K562 (cell line): ENCODE data around the gene TOR1A. TPM values are rescaled to one million over a fixed set of nuclear protein-coding genes. Genes with fewer than 3 reads are reported as not detected.
A peak's percentile ranks its signal among the peaks of the same experiment; 100 is the strongest.

Experiments
- EP300 ChIP-seq: IDR thresholded peaks from 2 replicates; pipeline ENCODE4 v1.6.1; 2012; ENCODE audit warnings: low read length, improper control_type of control experiment
- HDGF ChIP-seq: fragments of 450-650 bp; IDR thresholded peaks from 2 replicates; pipeline ENCODE4 v1.6.1; 2016
- JUNB ChIP-seq: fragments of 450-650 bp; formaldehyde crosslinking; conservative IDR thresholded peaks from 2 replicates; pipeline ENCODE4 v1.4.0; 2020; ENCODE audit warnings: mild to moderate bottlenecking
- KLF6 ChIP-seq: fragments of 250-450 bp; sonication (Bioruptor Pico); IDR thresholded peaks from 2 replicates; pipeline ENCODE4 v1.4.0; 2020; ENCODE audit warnings: mild to moderate bottlenecking, moderate library complexity, borderline replicate concordance
- MAFF ChIP-seq: IDR thresholded peaks from 2 replicates; pipeline ENCODE4 v1.6.1; 2012; ENCODE audit warnings: low read length, improper control_type of control experiment
- NR2C2 ChIP-seq, 2 experiments: fragments of 200-800 bp in 1 of 2; sonication (Bioruptor generic) in 1 of 2; sonication (generic) in 1 of 2; formaldehyde crosslinking in 1 of 2; IDR thresholded peaks; 2 replicates each; pipeline versions ENCODE4 v1.6.1 to v1.8.0; 2016 to 2022; ENCODE audit warnings: mild to moderate bottlenecking in 1 of 2, missing compliant biosample characterization in 1 of 2, missing genetic modification characterization in 1 of 2, missing genetic modification reagents in 1 of 2
- PREB ChIP-seq: sonication (generic); formaldehyde crosslinking; IDR thresholded peaks from 2 replicates; pipeline ENCODE4 v1.8.1; 2023; ENCODE audit warnings: mild to moderate bottlenecking, missing genetic modification reagents
- RAD51 ChIP-seq: fragments of 450-650 bp; IDR thresholded peaks from 2 replicates; pipeline ENCODE4 v1.7.1; 2016; ENCODE audit warnings: low read depth, mild to moderate bottlenecking, borderline replicate concordance
- RBBP5 ChIP-seq: fragments of 200-600 bp; sonication (generic); IDR thresholded peaks from 2 replicates; pipeline ENCODE4 v1.6.1; 2012; ENCODE audit warnings: borderline replicate concordance, mild to moderate bottlenecking, low read length, control low read depth, inconsistent platforms; ENCODE audit not compliant: insufficient read depth, poor library complexity, severe bottlenecking
- ZBTB7A ChIP-seq: IDR thresholded peaks from 2 replicates; pipeline ENCODE4 v1.6.1; 2011; ENCODE audit warnings: low read depth, mild to moderate bottlenecking, low read length, moderate library complexity, borderline replicate concordance; ENCODE audit not compliant: control insufficient read depth
- ZEB2 ChIP-seq: fragments of 450-650 bp; IDR thresholded peaks from 2 replicates; pipeline ENCODE4 v1.6.1; 2016
- polyA plus RNA-seq, 8 experiments: library from polyadenylated mRNA; depleted of rRNA in 4 of 8; stranded (reverse) in 5 of 8; unstranded in 3 of 8; fragments of >200 nt; fragmentation: Nextera tagmentation in 2 of 8; fragmentation: Illumina TruSeq in 1 of 8; extraction: Ambion mirVana in 2 of 8; extraction: Trizol in 1 of 8; gene quantifications; 2 replicates each; pipeline versions ENCODE4 v1.2.1 to v1.2.3, GENCODE V29; 2011 to 2014; ENCODE audit warnings: inconsistent platforms in 1 of 8, missing spikeins in 1 of 8
- total RNA-seq, 7 experiments: library from RNA; depleted of rRNA in 6 of 7; stranded (reverse); fragments of >200 nt in 6 of 7; fragmentation: Illumina TruSeq in 2 of 7; extraction: Trizol in 2 of 7; gene quantifications; 2 replicates each; pipeline versions ENCODE4 v1.2.1 to v1.2.3, GENCODE V29; 2011 to 2021; ENCODE audit warnings: low replicate concordance in 1 of 7
- TF ChIP-seq, protein P1 (sequence below): sonication (generic); formaldehyde crosslinking; IDR thresholded peaks from 2 replicates; pipeline ENCODE4 v1.8.0; 2023; ENCODE audit warnings: missing genetic modification reagents, mild to moderate bottlenecking, borderline replicate concordance
- TF ChIP-seq, protein P2 (sequence below): sonication (generic); formaldehyde crosslinking; IDR thresholded peaks from 2 replicates; pipeline ENCODE4 v1.8.0; 2022; ENCODE audit warnings: missing genetic modification reagents, mild to moderate bottlenecking, moderate library complexity, borderline replicate concordance
- TF ChIP-seq, protein P3 (sequence below), 2 experiments: fragments of 150-350 bp in 1 of 2; IDR thresholded peaks; 2 replicates each; pipeline ENCODE4 v1.6.1; 2012 to 2016; ENCODE audit warnings: low read depth in 2 of 2, low read length in 2 of 2, mild to moderate bottlenecking in 1 of 2, moderate library complexity in 1 of 2

Gene TOR1A
- total and polyA plus RNA-seq, 9 of the 15 experiments (the other 6 are each of a cell fraction or from before 2014, with no cell fraction given): 4.5 to 85.8 (median 51.3) TPM

GRCh38 chr9:129776938-129777768, 46.8 kb downstream of the TOR1A start (continued):
- TF ChIP-seq RBBP5: peak; percentile 74
- peak; percentile 61; the same call in 1 of the 2 replicates for TF ChIP-seq HDGF
- peak; percentile 97 for TF ChIP-seq JUNB (CRISPR knock-in tag)
- TF ChIP-seq, protein P1, sequence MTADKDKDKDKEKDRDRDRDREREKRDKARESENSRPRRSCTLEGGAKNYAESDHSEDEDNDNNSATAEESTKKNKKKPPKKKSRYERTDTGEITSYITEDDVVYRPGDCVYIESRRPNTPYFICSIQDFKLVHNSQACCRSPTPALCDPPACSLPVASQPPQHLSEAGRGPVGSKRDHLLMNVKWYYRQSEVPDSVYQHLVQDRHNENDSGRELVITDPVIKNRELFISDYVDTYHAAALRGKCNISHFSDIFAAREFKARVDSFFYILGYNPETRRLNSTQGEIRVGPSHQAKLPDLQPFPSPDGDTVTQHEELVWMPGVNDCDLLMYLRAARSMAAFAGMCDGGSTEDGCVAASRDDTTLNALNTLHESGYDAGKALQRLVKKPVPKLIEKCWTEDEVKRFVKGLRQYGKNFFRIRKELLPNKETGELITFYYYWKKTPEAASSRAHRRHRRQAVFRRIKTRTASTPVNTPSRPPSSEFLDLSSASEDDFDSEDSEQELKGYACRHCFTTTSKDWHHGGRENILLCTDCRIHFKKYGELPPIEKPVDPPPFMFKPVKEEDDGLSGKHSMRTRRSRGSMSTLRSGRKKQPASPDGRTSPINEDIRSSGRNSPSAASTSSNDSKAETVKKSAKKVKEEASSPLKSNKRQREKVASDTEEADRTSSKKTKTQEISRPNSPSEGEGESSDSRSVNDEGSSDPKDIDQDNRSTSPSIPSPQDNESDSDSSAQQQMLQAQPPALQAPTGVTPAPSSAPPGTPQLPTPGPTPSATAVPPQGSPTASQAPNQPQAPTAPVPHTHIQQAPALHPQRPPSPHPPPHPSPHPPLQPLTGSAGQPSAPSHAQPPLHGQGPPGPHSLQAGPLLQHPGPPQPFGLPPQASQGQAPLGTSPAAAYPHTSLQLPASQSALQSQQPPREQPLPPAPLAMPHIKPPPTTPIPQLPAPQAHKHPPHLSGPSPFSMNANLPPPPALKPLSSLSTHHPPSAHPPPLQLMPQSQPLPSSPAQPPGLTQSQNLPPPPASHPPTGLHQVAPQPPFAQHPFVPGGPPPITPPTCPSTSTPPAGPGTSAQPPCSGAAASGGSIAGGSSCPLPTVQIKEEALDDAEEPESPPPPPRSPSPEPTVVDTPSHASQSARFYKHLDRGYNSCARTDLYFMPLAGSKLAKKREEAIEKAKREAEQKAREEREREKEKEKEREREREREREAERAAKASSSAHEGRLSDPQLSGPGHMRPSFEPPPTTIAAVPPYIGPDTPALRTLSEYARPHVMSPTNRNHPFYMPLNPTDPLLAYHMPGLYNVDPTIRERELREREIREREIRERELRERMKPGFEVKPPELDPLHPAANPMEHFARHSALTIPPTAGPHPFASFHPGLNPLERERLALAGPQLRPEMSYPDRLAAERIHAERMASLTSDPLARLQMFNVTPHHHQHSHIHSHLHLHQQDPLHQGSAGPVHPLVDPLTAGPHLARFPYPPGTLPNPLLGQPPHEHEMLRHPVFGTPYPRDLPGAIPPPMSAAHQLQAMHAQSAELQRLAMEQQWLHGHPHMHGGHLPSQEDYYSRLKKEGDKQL (CRISPR knock-in tag): 0 out of 2 replicates have a peak, but pooled peaks have one; percentile 83
- 0 out of 2 replicates have a peak, but pooled peaks have one; percentile 36 for TF ChIP-seq KLF6
- no peak for TF ChIP-seq RAD51
- peak; percentile 51; the same call in 1 of the 2 replicates for TF ChIP-seq MAFF
- TF ChIP-seq ZBTB7A: peak; percentile 84; the same call in 1 of the 2 replicates
- TF ChIP-seq, protein P2, sequence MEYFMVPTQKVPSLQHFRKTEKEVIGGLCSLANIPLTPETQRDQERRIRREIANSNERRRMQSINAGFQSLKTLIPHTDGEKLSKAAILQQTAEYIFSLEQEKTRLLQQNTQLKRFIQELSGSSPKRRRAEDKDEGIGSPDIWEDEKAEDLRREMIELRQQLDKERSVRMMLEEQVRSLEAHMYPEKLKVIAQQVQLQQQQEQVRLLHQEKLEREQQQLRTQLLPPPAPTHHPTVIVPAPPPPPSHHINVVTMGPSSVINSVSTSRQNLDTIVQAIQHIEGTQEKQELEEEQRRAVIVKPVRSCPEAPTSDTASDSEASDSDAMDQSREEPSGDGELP: peak; percentile 84; the same call in 1 of the 2 replicates
- TF ChIP-seq, protein P3, sequence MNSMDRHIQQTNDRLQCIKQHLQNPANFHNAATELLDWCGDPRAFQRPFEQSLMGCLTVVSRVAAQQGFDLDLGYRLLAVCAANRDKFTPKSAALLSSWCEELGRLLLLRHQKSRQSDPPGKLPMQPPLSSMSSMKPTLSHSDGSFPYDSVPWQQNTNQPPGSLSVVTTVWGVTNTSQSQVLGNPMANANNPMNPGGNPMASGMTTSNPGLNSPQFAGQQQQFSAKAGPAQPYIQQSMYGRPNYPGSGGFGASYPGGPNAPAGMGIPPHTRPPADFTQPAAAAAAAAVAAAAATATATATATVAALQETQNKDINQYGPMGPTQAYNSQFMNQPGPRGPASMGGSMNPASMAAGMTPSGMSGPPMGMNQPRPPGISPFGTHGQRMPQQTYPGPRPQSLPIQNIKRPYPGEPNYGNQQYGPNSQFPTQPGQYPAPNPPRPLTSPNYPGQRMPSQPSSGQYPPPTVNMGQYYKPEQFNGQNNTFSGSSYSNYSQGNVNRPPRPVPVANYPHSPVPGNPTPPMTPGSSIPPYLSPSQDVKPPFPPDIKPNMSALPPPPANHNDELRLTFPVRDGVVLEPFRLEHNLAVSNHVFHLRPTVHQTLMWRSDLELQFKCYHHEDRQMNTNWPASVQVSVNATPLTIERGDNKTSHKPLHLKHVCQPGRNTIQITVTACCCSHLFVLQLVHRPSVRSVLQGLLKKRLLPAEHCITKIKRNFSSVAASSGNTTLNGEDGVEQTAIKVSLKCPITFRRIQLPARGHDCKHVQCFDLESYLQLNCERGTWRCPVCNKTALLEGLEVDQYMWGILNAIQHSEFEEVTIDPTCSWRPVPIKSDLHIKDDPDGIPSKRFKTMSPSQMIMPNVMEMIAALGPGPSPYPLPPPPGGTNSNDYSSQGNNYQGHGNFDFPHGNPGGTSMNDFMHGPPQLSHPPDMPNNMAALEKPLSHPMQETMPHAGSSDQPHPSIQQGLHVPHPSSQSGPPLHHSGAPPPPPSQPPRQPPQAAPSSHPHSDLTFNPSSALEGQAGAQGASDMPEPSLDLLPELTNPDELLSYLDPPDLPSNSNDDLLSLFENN (IDR thresholded peaks at IDR 0.05; ENCODE audit: low read depth in 2 of 2, low read length in 2 of 2): no peak; a peak in 1 of 4 replicates
- TF ChIP-seq NR2C2 (CRISPR knock-in tag; IDR thresholded peaks at IDR 0.05): no peak
- TF ChIP-seq NR2C2 (tag; IDR thresholded peaks at IDR 0.05): peak; percentile 88
- TF ChIP-seq EP300: peak; percentile 60
- TF ChIP-seq ZEB2: 0 out of 2 replicates have a peak, but pooled peaks have one; percentile 48
- TF ChIP-seq PREB (CRISPR knock-in tag): no peak
